AG08395 (cell line): Measurements from ENCODE around the gene PHF2.
"Not testable (repeated sequence)": the region's sequence is repeated elsewhere in the genome, so short reads cannot be mapped to it uniquely, and the experiment has no call there.

Experiments used
- DNase-seq: peaks from one replicate; pipeline ENCODE4 v3.0.0; 2012; ENCODE audit warnings: mixed read lengths, low spot score

Gene PHF2

GRCh38 chr9:93665637-93666438, 89.5 kb downstream of the PHF2 start:
- DNase-seq, result no peak

DNA sequence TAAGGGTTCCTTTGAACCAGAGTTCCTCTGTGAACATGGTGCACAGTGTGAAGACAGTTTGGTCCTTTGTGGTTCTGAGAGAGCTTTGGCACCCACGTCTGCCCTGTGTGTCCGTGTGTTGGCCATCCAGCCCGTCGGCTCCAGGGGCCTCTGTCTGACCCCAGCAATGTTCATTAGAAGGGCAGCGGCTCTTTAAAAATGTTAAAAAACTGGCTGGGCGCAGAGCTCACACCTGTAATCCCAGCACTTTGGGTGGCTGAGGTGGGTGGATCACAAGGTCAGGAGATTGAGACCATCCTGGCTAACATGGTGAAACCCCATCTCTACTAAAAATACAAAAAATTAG, 90.0 kb downstream of the PHF2 start:
- DNase-seq, result not testable (repeated sequence)

DNA sequence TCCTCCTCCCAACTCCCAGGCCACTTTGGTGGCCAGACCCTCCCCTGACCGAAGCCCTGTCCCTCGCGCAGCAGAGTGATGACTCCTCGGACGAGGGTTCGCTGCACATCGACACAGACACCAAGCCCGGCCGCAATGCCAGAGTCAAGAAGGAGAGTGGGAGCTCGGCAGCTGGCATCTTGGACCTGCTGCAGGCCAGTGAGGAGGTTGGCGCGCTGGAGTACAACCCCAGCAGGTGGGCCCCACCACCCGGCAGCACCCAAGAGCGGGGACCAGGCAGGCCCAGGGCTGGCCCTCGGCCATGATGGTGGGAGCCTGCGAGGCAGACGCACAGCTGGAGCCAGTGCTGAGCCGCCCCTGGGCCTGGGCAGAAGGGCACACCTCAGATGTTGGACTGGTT, 90.6 kb downstream of the PHF2 start:
- DNase-seq, result no peak

- no peak for DNase-seq
Measured at GRCh38 chr9:93667627-93668026, 91.2 kb downstream of the PHF2 start.

GRCh38 chr9:93668261-93668871, 92.0 kb downstream of the PHF2 start:
- DNase-seq, result no peak

GRCh38 chr9:93669116-93669957, 93.0 kb downstream of the PHF2 start:
- DNase-seq, result no peak

GRCh38 chr9:93669958-93670207, 93.5 kb downstream of the PHF2 start:
- no peak for DNase-seq

DNA sequence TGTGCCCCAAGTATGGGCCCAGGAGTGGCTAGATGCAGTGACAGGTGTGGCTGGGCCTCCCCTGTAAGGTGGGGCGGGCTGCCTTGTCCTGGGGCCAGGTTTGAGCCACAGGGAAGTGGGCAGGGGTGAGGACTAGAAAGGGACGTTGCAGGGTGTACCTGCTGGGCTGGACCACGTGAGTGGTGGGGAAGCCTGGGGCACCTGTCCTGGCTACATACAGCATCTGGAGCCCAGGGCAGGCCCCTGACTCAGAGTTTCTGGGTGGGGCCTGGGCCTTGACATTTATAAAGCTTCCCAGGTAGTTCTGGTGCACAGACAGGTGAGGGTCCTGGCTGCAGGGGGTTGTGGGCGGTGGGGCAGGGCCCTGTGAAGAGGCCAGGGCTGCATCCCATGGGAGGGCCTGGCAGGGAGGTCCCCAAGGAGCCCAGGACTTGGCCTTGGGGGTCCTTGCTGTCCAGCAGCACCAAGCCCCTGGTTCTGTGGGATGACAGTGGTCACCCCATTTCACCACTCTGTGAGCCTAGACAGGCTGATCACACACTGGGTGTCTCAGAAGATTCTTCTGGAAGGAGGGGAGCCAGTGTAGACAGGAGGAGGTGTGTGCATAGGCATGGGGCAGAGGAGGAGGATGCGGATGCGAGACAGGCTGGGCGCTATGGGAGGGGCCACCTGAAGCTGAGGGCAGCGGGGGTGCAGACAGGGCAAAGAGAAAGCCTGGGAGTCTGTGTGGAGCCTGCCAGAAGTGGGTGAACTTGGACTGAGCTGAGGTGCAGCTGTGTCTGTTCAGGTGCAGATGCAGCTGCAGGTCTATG, 94.0 kb downstream of the PHF2 start:
- peak; percentile 54 for DNase-seq

- no peak for DNase-seq
Measured at GRCh38 chr9:93671020-93671338, 94.6 kb downstream of the PHF2 start.

GRCh38 chr9:93672330-93673020, 96.1 kb downstream of the PHF2 start:
- DNase-seq, result not testable (repeated sequence)

- DNase-seq, result peak; percentile 41
Measured at GRCh38 chr9:93673021-93673838, 96.8 kb downstream of the PHF2 start.

- DNase-seq, result no peak
Measured at GRCh38 chr9:93673839-93674334, 97.5 kb downstream of the PHF2 start.

DNA sequence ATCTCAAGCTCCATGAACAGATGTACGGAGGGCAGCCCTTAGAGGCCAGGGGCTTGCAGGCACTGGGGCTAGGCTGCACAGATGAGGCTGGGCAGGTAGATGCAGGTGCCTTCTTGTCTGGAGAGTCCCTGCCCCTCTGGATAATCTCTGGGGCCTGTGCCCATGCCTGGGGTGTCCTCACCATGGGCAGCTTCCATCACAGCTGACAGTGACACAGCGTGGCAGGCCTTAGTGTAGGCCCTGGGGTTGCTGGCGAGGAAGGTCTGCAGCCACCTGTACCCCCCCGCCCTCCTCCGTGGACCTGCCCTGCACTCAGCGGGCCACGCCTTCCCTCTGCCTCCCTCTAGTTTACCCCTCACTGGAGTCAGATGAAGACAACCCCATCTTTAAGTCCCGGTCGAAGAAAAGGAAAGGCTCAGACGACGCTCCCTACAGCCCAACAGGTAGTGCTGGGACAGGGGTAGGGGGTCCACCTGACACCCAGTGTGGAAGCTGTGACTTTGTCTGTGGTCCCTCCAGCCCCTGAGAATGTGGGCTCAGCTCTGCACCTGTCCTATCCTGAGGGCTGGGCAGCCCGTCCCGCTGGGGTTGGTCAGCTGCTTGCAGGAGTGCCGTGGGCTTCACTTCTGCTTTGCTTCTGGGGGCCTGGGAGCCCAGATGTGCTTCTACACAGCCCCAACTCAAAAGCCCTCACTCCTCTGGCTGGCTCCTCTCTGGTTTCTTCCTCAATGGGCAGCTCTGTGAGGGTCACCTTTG, 98.4 kb downstream of the PHF2 start:
- DNase-seq, result no peak

- DNase-seq, result no peak
Measured at GRCh38 chr9:93675336-93676150, 99.2 kb downstream of the PHF2 start.

GRCh38 chr9:93676310-93677047, 100.1 kb downstream of the PHF2 start:
- DNase-seq, result no peak

GRCh38 chr9:93677048-93677571, 100.7 kb downstream of the PHF2 start:
- DNase-seq, result no peak

- DNase-seq, result no peak
Measured at GRCh38 chr9:93677641-93678136, 101.3 kb downstream of the PHF2 start.
